ENCODE data around the gene TC2N. TPM values are rescaled to one million over a fixed set of nuclear protein-coding genes. Genes with fewer than 3 reads are reported as not detected.
"Not testable (repeated sequence)": the region's sequence is repeated elsewhere in the genome, so short reads cannot be mapped to it uniquely, and the experiment has no call there.

TC2N gene
- total and polyA plus RNA-seq, 9 of the 15 experiments (the other 6 are each of a cell fraction or from before 2014, with no cell fraction given) = 2.0 to 12.5 (median 7.3) TPM

GRCh38 chr14:91898372-91898771 is 31.0 kb upstream of the TC2N start (continued):
- TF ChIP-seq RBM17 (IDR thresholded peaks at IDR 0.05; ENCODE audit: borderline replicate concordance, low read depth, low read length) = no peak

GRCh38 chr14:91897716-91898115 is 30.4 kb upstream of the TC2N start:
- BruUV-seq (replicated peaks); H3K36me3 ChIP-seq (ENCODE audit: control insufficient read depth, insufficient read depth, low read length); H3K79me2 ChIP-seq (ENCODE audit: control insufficient read depth, insufficient read depth, low read length); H3K4me2 ChIP-seq (ENCODE audit: insufficient read depth, low read length); H2AFZ ChIP-seq (ENCODE audit: low read depth, low read length); H3K4me1 ChIP-seq (replicated peaks in 1 of 2; ENCODE audit: control insufficient read depth in 2 of 2, insufficient read depth in 2 of 2, low read length in 2 of 2); DNase-seq (ENCODE audit: extremely low read depth in 1 of 4, low spot score in 3 of 4); H3K9ac ChIP-seq (ENCODE audit: insufficient read depth in 1 of 2, low read depth in 2 of 2, low read length in 2 of 2); FAIRE-seq; POLR2A ChIA-PET; H3K27ac ChIP-seq (ENCODE audit: extremely low read depth, low read depth, low read length); H4K20me1 ChIP-seq (replicated peaks; ENCODE audit: control insufficient read depth, insufficient read depth, low read length); ATAC-seq; H3K9me1 ChIP-seq (ENCODE audit: control insufficient read depth, insufficient read depth, low read length); in situ Hi-C loops (cut with MboI); H3K4me3 ChIP-seq; H3K9me3 ChIP-seq (replicated peaks; ENCODE audit: control insufficient read depth, insufficient read depth, low read depth, low read length); CTCF ChIA-PET (ENCODE audit: low intra/inter-chr PET ratio): not testable (repeated sequence)
- intact Hi-C loops (cut with micrococcal nuclease) = loop anchor here (10.0 kb wide), 1 partner anchor 243 kb away; no protein-coding TSS in a partner anchor
- H3K27me3 ChIP-seq (ENCODE audit: control insufficient read depth in 2 of 2, insufficient read depth in 2 of 2, low read length in 2 of 2) = peaks cover 4 to 29% of the 10 kb centered on the region in 2 experiments
- 2% methylated on average over 5 of the region's 5 CpGs for WGBS (ENCODE audit: insufficient coverage, low coverage, missing lambda C conversion rate)

- Histone ChIP-seq H3K79me2 (ENCODE audit: control insufficient read depth, insufficient read depth, low read length) (no peaks in the 10 kb centered on the region), H3K4me3 (no peak overlapping the region), H3K4me1 (replicated peaks in 1 of 2; ENCODE audit: control insufficient read depth in 2 of 2, insufficient read depth in 2 of 2, low read length in 2 of 2) (no peaks in the 10 kb centered on the region), H3K9ac (ENCODE audit: insufficient read depth in 1 of 2, low read depth in 2 of 2, low read length in 2 of 2) (no peak overlapping the region), H2AFZ (ENCODE audit: low read depth, low read length) (no peak overlapping the region), H4K20me1 (replicated peaks; ENCODE audit: control insufficient read depth, insufficient read depth, low read length) (no peaks in the 10 kb centered on the region), H3K36me3 (ENCODE audit: control insufficient read depth, insufficient read depth, low read length) (no peaks in the 10 kb centered on the region), H3K4me2 (ENCODE audit: insufficient read depth, low read length) (no peak overlapping the region), H3K27ac (ENCODE audit: extremely low read depth, low read depth, low read length) (no peak overlapping the region), H3K27me3 (ENCODE audit: control insufficient read depth in 2 of 2, insufficient read depth in 2 of 2, low read length in 2 of 2) (peaks cover 4 to 29% of the 10 kb centered on the region in 2 experiments), H3K9me1 (ENCODE audit: control insufficient read depth, insufficient read depth, low read length) (no peaks in the 10 kb centered on the region), H3K9me3 (replicated peaks; ENCODE audit: control insufficient read depth, insufficient read depth, low read depth, low read length) (no peaks in the 10 kb centered on the region)
- POLR2A ChIA-PET = no interaction called here
- WGBS (ENCODE audit: insufficient coverage, low coverage, missing lambda C conversion rate) = 4% methylated on average over 10 of the region's 10 CpGs
- ATAC-seq (no peak), FAIRE-seq (no peak), DNase-seq (ENCODE audit: extremely low read depth in 1 of 4, low spot score in 3 of 4) (no peak)
- in situ Hi-C loops (cut with MboI) (no loop called here), intact Hi-C loops (cut with micrococcal nuclease) (loop anchor here (10.0 kb wide), 1 partner anchor 242 kb away; no protein-coding TSS in a partner anchor)
- BruUV-seq (replicated peaks) = no TSS peak
- CTCF ChIA-PET (ENCODE audit: low intra/inter-chr PET ratio) = no interaction called here
- TF ChIP-seq SP2 (IDR thresholded peaks at IDR 0.05; ENCODE audit: extremely low read depth, low read depth, low read length, poor library complexity, severe bottlenecking) (no peak), THRAP3 (IDR thresholded peaks at IDR 0.05; ENCODE audit: borderline replicate concordance) (no peak), E2F4 (CRISPR knock-in tag; IDR thresholded peaks at IDR 0.05; ENCODE audit: low read depth) (no peak), RFX1 (IDR thresholded peaks at IDR 0.05) (no peak), ATF7 (IDR thresholded peaks at IDR 0.05) (no peak), ZNF79 (CRISPR knock-in tag; IDR thresholded peaks at IDR 0.05; ENCODE audit: low read depth) (no peak), TAF9B (IDR thresholded peaks at IDR 0.05; ENCODE audit: partially characterized antibody) (no peak), NCOA4 (IDR thresholded peaks at IDR 0.05; ENCODE audit: partially characterized antibody) (no peak), DEAF1 (CRISPR knock-in tag; IDR thresholded peaks at IDR 0.05) (no peak)
Measured at GRCh38 chr14:91897106-91897701, 29.9 kb upstream of the TC2N start.
